A172 (cell line): ENCODE data around the gene MSRB1. TPM values are rescaled to one million over a fixed set of nuclear protein-coding genes. Genes with fewer than 3 reads are reported as not detected.

ENCODE experiments used
- DNase-seq: peaks from one replicate; pipeline ENCODE4 v3.0.0-alpha.2; 2015; ENCODE audit warnings: low spot score
- total RNA-seq: library from RNA; depleted of rRNA; stranded (reverse); fragments of >200 nt; shearing (Covaris generic); gene quantifications from 2 replicates; pipeline ENCODE4 v1.2.3, GENCODE V29; 2014

The MSRB1 gene
- total RNA-seq, 1 experiment from 2014 or later = 15.6 TPM

DNA sequence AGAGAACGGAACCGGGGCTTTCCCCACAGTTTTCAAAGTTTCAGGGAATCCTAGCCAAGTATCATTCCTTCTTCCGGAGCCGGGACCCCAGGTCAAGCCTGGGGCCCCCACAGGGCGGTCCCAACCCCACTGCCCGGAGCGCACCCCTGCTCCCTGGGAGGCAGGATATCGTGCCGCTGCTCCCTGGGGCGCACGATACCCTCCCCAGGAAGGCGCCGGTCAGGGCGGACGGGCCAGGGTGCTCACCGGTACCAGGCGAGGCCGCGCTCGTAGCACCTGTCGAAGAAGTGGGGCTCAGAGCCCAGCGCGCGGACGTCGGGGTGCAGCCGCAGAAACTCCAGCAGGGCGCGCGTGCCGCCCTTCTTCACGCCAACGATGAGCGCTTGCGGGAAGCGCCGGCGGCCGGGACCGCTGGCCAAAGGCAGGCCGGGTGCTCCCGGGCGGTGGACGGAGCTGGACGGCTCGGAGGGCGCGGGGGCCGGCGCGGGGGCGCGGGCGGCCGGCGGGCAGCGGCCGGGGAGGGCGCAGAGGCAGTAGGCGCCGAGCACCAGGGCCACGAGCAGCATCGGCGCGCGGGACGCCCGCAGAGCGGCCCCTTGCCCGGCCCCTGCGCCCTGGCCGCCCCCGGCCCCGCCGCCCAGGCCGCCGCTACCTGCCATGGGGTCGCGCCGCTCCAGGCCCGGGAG is 25.2 kb downstream of the MSRB1 start:
- DNase-seq = no peak

DNA sequence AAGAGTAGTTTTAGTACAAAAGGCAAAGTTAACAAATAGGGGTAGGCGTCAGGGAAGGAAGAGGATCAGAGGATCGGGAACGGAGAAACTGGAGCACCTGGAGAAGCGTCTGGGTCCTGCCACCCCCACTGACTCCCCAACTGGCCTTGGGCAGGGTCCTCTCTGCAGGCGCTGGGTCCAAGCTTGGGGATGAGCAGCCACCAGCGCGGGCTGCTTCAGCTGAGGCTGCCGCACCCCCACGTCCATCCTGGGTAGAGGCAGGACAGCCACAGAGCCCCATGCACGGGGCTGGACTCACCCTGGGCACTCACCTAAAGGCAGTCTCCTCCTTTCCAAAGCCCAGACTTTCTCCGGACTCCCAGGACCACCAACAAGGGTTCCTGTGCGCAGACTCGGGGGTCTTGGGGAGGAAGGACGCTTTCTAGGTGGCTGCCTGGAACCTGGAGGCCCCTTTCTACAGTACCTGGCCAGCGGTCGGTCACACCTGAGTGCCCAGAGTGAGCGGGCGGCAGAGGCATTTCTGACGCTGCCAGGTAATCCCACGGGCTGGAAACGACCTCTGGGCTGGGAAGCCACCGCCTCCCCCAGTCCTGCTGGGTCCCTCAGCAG is 25.8 kb downstream of the MSRB1 start:
- no peak for DNase-seq

GRCh38 chr16:1916640-1916990 is 26.4 kb downstream of the MSRB1 start:
- DNase-seq = no peak

DNA sequence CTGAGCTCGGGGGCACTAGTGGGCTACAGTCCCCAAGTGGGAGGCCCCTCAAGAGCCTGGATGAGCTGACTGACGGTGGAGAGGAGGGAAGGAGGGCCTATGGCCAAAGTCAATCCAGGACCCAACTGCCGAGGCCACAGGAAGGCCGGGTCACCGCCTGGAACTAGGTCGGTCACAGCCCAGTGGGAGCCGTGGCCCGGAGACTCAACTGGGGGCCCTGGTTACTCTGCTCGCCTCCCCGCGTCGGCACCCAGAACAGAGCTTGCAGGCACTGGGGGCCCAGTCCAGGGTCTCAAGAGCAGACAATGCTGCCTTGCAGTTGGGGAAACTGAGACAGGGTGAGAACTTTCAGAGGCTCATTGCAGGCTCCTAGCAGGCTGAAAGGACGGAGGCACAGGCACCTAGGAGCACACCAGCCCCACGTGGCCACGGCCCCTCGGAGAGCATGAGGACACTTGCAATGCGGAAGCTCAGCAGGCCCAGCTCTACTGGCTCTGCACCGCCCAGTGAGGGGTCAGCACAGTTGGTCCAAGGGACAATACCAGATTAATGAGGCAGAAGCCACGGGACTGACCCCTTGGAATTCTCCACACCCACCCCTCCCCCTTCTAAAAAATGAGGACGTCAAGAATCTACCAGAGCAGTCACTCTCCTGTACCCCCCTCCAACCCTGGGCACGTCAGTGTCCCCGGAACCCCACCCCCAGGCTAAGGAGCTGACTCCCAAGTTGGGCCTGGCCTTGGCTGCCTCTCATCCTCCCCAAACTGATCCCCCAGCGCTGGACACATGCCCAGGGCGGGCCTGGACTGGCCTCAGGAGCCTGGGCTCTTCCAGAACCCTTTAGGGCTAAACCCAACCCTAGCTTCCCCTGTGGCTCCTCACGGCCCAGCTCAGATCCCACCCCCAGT is 27.0 kb downstream of the MSRB1 start:
- no peak for DNase-seq

- no peak for DNase-seq
Measured at GRCh38 chr16:1914988-1915387, 28.0 kb downstream of the MSRB1 start.

DNA sequence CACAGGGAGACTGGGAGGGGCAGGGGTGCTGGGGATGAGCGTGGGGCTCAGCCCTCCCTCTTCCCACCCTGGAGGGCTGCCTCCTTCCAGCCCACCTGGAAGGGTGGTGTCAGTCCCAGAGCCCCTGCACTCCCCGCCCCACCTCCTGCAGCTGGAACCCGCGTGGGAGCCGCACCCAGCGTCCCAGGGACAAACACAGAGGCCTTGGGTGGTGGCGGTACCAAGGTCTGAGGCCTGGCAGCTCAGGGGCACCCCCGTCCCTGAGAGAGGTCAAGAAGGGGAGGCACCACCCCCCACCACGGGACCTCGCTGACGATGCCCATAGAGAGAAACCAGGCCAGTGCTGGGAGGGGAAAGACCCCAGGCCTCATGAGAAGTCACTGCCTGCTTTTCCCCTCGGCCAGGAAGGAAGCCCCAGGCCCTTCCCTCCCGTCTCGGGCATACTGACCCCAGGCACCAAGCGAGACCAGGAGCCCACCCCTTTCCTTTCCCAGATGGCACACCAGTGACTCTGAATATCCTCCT is 28.9 kb downstream of the MSRB1 start:
- DNase-seq = no peak

DNA sequence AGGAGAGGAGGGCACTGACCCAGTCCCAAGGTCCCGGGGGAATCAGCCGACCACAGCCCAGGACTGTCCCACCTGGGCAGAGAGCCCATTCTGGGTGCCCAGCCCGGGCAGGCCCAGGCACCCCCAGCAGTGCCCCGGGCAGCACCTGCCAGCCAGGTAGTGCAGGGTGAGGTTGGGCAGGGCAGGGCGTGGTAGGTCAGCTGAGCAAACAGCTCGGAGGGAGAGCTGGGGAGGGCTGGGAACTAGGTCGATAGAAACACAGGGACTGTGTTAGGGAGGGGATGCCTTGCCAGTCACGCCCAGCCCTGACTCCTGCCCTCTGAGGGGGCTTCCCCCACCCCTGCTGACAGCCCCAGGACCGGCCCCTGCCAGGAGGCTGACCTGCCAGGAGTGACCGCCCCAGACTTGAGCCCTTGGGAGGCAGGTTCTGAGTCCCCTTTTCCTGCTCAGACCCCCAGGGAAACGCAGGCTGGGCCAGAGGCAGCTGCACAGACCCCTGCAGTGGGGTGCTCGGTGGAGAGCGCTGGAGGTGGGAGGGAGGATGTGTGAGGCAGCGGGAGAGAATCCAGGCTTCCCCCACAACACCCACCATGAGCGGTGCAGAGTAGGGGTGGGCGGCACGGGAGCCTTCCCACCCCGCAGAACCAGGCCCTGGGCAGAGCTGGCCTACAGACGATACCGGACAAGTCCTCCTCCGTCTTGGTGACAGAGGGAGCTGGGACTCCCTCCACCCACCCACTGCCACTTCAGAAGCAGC is 29.5 kb downstream of the MSRB1 start:
- DNase-seq = no peak

GRCh38 chr16:1912215-1912543 is 30.8 kb downstream of the MSRB1 start:
- DNase-seq = no peak

- DNase-seq = no peak
Measured at GRCh38 chr16:1911467-1912214, 31.4 kb downstream of the MSRB1 start.

GRCh38 chr16:1909561-1910231 is 33.3 kb downstream of the MSRB1 start:
- DNase-seq = no peak

DNA sequence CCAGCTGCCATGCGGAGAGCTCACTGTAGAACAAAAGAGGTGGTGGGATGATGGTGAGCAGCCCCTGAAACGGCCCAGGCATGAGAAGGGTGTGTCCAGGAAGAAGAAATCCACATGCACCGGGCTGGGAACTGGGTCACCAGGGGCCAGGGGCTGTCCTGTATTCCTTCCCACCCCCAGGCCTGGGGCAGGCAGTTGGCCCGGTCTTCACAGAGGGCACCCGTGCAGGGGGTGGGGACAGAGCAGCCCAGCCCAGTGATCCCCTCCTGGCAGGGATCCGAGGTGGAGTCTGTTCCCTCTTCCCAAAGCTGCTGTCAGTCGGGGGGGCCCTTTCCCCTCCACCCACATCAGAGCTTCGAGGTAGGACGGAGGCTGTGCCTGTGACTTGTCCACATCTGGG is 34.0 kb downstream of the MSRB1 start:
- no peak for DNase-seq

DNA sequence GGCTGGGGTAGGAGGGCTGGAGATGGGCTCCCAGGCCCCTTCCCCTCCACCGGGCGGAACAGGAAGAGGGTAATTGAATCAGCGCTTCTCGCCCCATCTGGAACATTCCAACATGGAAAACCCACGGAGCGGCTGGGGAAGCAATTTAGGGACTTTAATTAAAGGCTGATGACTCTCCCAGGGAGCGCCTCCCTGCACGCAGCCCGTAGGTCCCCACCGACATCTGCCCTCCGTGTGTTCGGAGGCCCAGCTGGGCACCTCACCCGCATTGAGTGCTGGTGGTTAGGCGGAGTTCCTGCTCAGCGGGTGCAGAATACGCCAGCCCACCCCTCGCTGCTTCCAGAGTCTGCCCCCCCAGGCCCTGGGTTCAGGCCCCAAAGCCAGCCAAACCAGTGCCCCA is 34.8 kb downstream of the MSRB1 start:
- no peak for DNase-seq

DNA sequence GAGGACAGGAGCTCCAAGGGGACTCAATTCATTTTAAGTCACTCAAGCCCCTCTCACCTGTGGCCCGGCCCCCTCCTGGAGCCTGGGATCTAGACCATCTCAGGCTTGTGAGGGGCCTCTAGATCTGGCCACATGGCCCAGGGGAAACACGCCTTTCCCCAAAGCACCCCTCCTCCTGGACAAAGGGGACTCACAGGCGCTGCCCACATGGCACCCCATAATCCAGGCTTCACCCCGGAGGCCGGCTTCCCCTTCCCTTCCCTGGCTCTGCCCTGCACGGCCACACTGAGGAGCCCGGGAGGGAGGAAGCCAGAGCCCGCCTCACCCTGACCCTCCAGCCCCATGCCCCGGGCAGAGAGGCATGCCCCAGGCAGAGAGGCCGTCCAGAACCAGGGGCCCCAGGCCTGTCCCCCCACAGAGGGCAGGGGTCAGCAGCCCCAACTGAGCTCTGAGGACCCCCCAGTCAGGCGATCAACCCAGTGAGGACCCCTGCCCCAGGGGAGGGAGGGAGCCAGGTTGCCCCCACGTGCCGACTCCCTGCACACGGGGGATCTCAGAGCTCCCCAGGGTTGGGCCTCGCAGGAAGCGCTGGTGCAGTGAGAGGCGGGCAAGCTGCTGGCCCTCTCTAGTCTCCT is 35.7 kb downstream of the MSRB1 start:
- no peak for DNase-seq

GRCh38 chr16:1906846-1907165 is 36.2 kb downstream of the MSRB1 start:
- no peak for DNase-seq

GRCh38 chr16:1906055-1906845 is 36.7 kb downstream of the MSRB1 start:
- no peak for DNase-seq

GRCh38 chr16:1903845-1904840 is 38.9 kb downstream of the MSRB1 start:
- no peak for DNase-seq

DNA sequence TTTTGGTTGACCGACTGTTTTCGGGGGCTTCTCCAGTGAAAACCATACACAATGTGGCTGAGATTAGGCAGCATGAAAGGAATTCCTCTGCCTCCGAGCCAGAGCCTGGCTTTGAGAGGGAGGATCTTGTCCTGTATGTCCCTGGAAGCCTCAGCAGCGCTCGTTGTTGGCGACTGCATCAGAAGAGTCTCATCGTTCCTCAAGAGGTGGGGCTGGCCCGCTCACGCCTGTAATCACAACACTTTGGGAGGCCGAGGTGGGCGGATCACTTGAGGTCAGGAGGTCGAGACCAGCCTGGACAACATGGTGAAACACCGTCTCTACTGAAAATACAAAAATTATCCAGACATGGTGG is 39.8 kb downstream of the MSRB1 start:
- no peak for DNase-seq

- no peak for DNase-seq
Measured at GRCh38 chr16:1902547-1903219, 40.3 kb downstream of the MSRB1 start.
